GM12892 (cell line): ENCODE measurements around the gene TNXB.
A peak's percentile ranks its signal among the peaks of the same experiment; 100 is the strongest.
"Not testable (repeated sequence)": the region's sequence is repeated elsewhere in the genome, so short reads cannot be mapped to it uniquely, and the experiment has no call there.

ENCODE experiments used
- DNase-seq: peaks from one replicate; pipeline ENCODE4 v3.0.0; 2011; ENCODE audit not compliant: insufficient read length
- FAIRE-seq: peaks from 2 replicates; lab custom pipeline; 2011; peaks lifted over from hg19 to GRCh38; lab: Jason Lieb, UNC
- POLR2A ChIP-seq: IDR thresholded peaks from 2 replicates; pipeline ENCODE4 v1.6.1; 2011; ENCODE audit warnings: low read depth, low read length, control low read depth
- POLR2AphosphoS5 ChIP-seq: IDR thresholded peaks from 2 replicates; pipeline ENCODE4 v1.6.1; 2011; ENCODE audit warnings: low read depth, low read length, control low read depth
- TAF1 ChIP-seq: IDR thresholded peaks from 2 replicates; pipeline ENCODE4 v1.6.1; 2011; ENCODE audit warnings: low read depth, mild to moderate bottlenecking, control low read depth, low read length, borderline replicate concordance

The TNXB gene

GRCh38 chr6:32046450-32047083 lies 62.6 kb downstream of the TNXB start:
- DNase-seq (no peak), FAIRE-seq (no peak)
- no peak for TF ChIP-seq POLR2A
- no peak for TF ChIP-seq TAF1
- no peak for TF ChIP-seq POLR2AphosphoS5

GRCh38 chr6:32045811-32046449 lies 63.2 kb downstream of the TNXB start:
- DNase-seq (no peak), FAIRE-seq (no peak)
- TF ChIP-seq POLR2A (no peak), POLR2AphosphoS5 (no peak), TAF1 (no peak)

- not testable (repeated sequence) for DNase-seq, FAIRE-seq
These were observed 64.2 kb downstream of the TNXB start for GRCh38 chr6:32044916-32045315.

- FAIRE-seq: not testable (repeated sequence)
These were observed 65.4 kb downstream of the TNXB start for GRCh38 chr6:32043589-32044380.

GRCh38 chr6:32042276-32042675 lies 66.9 kb downstream of the TNXB start:
- not testable (repeated sequence) for DNase-seq, FAIRE-seq

More at GRCh38 chr6:32043589-32044380, 65.4 kb downstream of the TNXB start:
- not testable (repeated sequence) for DNase-seq

GRCh38 chr6:32041385-32041784 lies 67.8 kb downstream of the TNXB start:
- DNase-seq, FAIRE-seq: not testable (repeated sequence)

GRCh38 chr6:32041050-32041321 lies 68.2 kb downstream of the TNXB start:
- not testable (repeated sequence) for DNase-seq, FAIRE-seq

- DNase-seq, FAIRE-seq: not testable (repeated sequence)
These were observed 68.7 kb downstream of the TNXB start for GRCh38 chr6:32040299-32041049.

GRCh38 chr6:32039321-32040274 lies 69.5 kb downstream of the TNXB start:
- not testable (repeated sequence) for FAIRE-seq, DNase-seq

GRCh38 chr6:32038878-32039277 lies 70.3 kb downstream of the TNXB start:
- FAIRE-seq, DNase-seq: not testable (repeated sequence)

GRCh38 chr6:32037598-32038524 lies 71.3 kb downstream of the TNXB start, which contains the start of gene CYP21A2:
TSS of gene CYP21A2 (plus strand) at chr6:32038415. CDS start at chr6:32038423, 8 bp downstream.
- FAIRE-seq, DNase-seq: not testable (repeated sequence)

GRCh38 chr6:32037136-32037535 lies 72.0 kb downstream of the TNXB start:
- DNase-seq, FAIRE-seq: not testable (repeated sequence)

- DNase-seq, FAIRE-seq: not testable (repeated sequence)
These were observed 73.7 kb downstream of the TNXB start for GRCh38 chr6:32035283-32036013.

- not testable (repeated sequence) for FAIRE-seq, DNase-seq
These were observed 79.6 kb downstream of the TNXB start for GRCh38 chr6:32029553-32029952.

- not testable (repeated sequence) for FAIRE-seq, DNase-seq
These were observed 80.5 kb downstream of the TNXB start for GRCh38 chr6:32028631-32029030.

- FAIRE-seq: peak; percentile 36
- not testable (repeated sequence) for DNase-seq
These were observed 87.0 kb downstream of the TNXB start for GRCh38 chr6:32022100-32022499.
